Measurements from ENCODE around the gene LHX8.

- no peak for TF ChIP-seq CTCF (IDR thresholded peaks at IDR 0.05)
- no peak for TF ChIP-seq EZH2phosphoT487 (IDR thresholded peaks at IDR 0.05)
Measured at GRCh38 chr1:75198163-75198562, 64.0 kb downstream of the LHX8 start.
